ENCODE data around the gene BCKDK.

The BCKDK gene

DNA sequence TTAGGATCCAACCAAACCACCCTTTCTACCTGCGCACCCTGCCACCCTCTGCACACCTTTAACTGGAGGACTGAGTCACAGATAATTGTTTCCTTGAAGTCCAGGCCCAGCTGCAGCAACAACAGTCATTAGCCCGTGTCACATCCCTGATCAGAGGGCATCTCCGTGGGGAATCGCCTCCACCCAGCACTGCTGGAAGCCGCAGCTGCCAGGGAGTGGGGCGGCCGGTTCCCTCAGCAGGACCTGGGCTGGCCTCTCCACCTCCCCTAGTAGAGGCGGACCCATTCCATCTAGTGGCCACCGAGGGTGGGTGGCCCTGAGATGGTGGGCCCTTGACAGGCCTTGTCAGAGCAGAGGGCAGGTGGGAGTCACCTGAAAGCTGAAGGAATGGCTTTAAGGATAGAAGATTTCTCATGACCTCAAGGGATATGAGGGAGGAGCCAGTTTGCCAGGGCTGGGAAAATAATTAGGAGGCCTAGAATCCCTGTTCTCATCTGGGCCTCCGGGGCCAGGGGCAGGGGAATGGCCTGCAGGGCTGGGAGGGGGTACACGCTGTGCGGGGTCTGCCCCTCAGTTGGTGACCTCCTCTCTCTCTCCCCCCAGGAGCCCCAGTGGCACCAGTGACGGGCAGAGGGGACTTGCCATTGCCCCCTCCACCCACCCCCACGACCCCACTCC, 25.7 kb upstream of the BCKDK start:
- Histone ChIP-seq H4K20me1 (ENCODE audit: insufficient read depth) (no peaks in the 10 kb centered on the region), H3K4me3 (IDR thresholded peaks at IDR 0.05; ENCODE audit: insufficient read depth, low read depth, low read length) (no peak overlapping the region), H2AFZ (ENCODE audit: low read depth) (no peak overlapping the region), H3K9ac (no peak overlapping the region), H3K27ac (no peak overlapping the region), H3K4me1 (ENCODE audit: low read depth, poor library complexity, severe bottlenecking) (no peaks in the 10 kb centered on the region), H3K4me2 (no peak overlapping the region), H3K27me3 (ENCODE audit: insufficient read depth, low read depth) (no peaks in the 10 kb centered on the region), H3K79me2 (ENCODE audit: insufficient read depth, low read depth) (peaks cover 8% of the 10 kb centered on the region; the same call in 1 of the 2 replicates), H3K36me3 (ENCODE audit: insufficient read depth) (no peaks in the 10 kb centered on the region; the same call in 1 of the 2 replicates)
- TF ChIP-seq, protein P1, sequence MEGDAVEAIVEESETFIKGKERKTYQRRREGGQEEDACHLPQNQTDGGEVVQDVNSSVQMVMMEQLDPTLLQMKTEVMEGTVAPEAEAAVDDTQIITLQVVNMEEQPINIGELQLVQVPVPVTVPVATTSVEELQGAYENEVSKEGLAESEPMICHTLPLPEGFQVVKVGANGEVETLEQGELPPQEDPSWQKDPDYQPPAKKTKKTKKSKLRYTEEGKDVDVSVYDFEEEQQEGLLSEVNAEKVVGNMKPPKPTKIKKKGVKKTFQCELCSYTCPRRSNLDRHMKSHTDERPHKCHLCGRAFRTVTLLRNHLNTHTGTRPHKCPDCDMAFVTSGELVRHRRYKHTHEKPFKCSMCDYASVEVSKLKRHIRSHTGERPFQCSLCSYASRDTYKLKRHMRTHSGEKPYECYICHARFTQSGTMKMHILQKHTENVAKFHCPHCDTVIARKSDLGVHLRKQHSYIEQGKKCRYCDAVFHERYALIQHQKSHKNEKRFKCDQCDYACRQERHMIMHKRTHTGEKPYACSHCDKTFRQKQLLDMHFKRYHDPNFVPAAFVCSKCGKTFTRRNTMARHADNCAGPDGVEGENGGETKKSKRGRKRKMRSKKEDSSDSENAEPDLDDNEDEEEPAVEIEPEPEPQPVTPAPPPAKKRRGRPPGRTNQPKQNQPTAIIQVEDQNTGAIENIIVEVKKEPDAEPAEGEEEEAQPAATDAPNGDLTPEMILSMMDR (conservative IDR thresholded peaks at IDR 0.05; ENCODE audit: low read depth, low read length): no peak

GRCh38 chr16:31083081-31083480, 25.1 kb upstream of the BCKDK start:
- 0 out of 2 replicates have a peak, but pooled peaks cover 3% of the 10 kb centered on the region for H3K79me2 ChIP-seq (ENCODE audit: insufficient read depth, low read depth)
- no peak overlapping the region for H3K4me2 ChIP-seq
- H3K9ac ChIP-seq: no peak overlapping the region
- TF ChIP-seq, protein P1 (conservative IDR thresholded peaks at IDR 0.05; ENCODE audit: low read depth, low read length): no peak
- no peaks in the 10 kb centered on the region; the same call in 1 of the 2 replicates for H3K36me3 ChIP-seq (ENCODE audit: insufficient read depth)
- no peaks in the 10 kb centered on the region for H3K27me3 ChIP-seq (ENCODE audit: insufficient read depth, low read depth)
- no peaks in the 10 kb centered on the region for H3K4me1 ChIP-seq (ENCODE audit: low read depth, poor library complexity, severe bottlenecking)
- H4K20me1 ChIP-seq (ENCODE audit: insufficient read depth): no peaks in the 10 kb centered on the region
- H2AFZ ChIP-seq (ENCODE audit: low read depth): no peak overlapping the region
- no peak overlapping the region for H3K4me3 ChIP-seq (IDR thresholded peaks at IDR 0.05; ENCODE audit: insufficient read depth, low read depth, low read length)
- no peak overlapping the region for H3K27ac ChIP-seq

GRCh38 chr16:31083556-31083955, 24.6 kb upstream of the BCKDK start:
- no peaks in the 10 kb centered on the region for H3K4me1 ChIP-seq (ENCODE audit: low read depth, poor library complexity, severe bottlenecking)

GRCh38 chr16:31083981-31084380, 24.2 kb upstream of the BCKDK start:
- Histone ChIP-seq H3K4me2 (no peak overlapping the region), H3K36me3 (ENCODE audit: insufficient read depth) (no peaks in the 10 kb centered on the region; the same call in 1 of the 2 replicates), H3K27me3 (ENCODE audit: insufficient read depth, low read depth) (no peaks in the 10 kb centered on the region), H3K9ac (no peak overlapping the region), H2AFZ (ENCODE audit: low read depth) (no peak overlapping the region), H3K4me3 (IDR thresholded peaks at IDR 0.05; ENCODE audit: insufficient read depth, low read depth, low read length) (no peak overlapping the region), H3K27ac (no peak overlapping the region), H4K20me1 (ENCODE audit: insufficient read depth) (no peaks in the 10 kb centered on the region), H3K79me2 (ENCODE audit: insufficient read depth, low read depth) (no peaks in the 10 kb centered on the region), H3K4me1 (ENCODE audit: low read depth, poor library complexity, severe bottlenecking) (no peaks in the 10 kb centered on the region)
- TF ChIP-seq, protein P1 (conservative IDR thresholded peaks at IDR 0.05; ENCODE audit: low read depth, low read length): no peak

More at GRCh38 chr16:31083556-31083955, 24.6 kb upstream of the BCKDK start:
- H3K4me3 ChIP-seq (IDR thresholded peaks at IDR 0.05; ENCODE audit: insufficient read depth, low read depth, low read length): no peak overlapping the region
- H3K79me2 ChIP-seq (ENCODE audit: insufficient read depth, low read depth): no peaks in the 10 kb centered on the region
- no peaks in the 10 kb centered on the region for H4K20me1 ChIP-seq (ENCODE audit: insufficient read depth)
- no peaks in the 10 kb centered on the region; the same call in 1 of the 2 replicates for H3K36me3 ChIP-seq (ENCODE audit: insufficient read depth)
- H3K9ac ChIP-seq: no peak overlapping the region
- no peak overlapping the region for H3K4me2 ChIP-seq
- no peak overlapping the region for H3K27ac ChIP-seq
- H3K27me3 ChIP-seq (ENCODE audit: insufficient read depth, low read depth): no peaks in the 10 kb centered on the region
- H2AFZ ChIP-seq (ENCODE audit: low read depth): no peak overlapping the region
- TF ChIP-seq, protein P1 (conservative IDR thresholded peaks at IDR 0.05; ENCODE audit: low read depth, low read length): no peak

Measured in KMS-11 (cell line).